ENCODE measurements around the gene KCND2. TPM values are rescaled to one million over a fixed set of nuclear protein-coding genes. Genes with fewer than 3 reads are reported as not detected.

Gene KCND2
- total and polyA plus RNA-seq, 3 donors from 2014 or later = 3.8 to 6.1 (median 5.1) TPM

DNA sequence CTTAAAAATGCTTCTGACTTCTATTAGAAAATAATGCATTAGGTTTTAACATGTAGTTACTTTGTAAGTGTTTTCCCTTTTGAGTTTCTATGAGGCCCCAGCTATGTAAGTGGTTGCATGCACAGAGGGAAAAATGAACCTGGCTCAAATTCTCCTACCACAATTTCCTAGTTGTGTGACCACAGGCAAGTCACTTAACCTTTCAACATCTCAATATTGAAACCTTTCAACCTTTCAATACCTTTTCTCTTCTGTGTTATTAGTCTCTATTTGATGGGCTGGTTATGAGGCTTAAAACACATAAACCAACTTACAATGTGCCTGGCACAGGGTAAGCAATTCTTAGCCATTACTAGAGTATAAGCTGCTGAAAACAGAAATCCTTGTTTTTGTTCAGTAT, 203.0 kb downstream of the KCND2 start:
- H3K9me3 ChIP-seq = no peaks in the 10 kb centered on the region
- H3K36me3 ChIP-seq (ENCODE audit: low read depth, missing control alignments) = no peaks in the 10 kb centered on the region
- H3K4me3 ChIP-seq = no peak overlapping the region
- TF ChIP-seq CTCF (IDR thresholded peaks at IDR 0.05) = no peak
- no peak for TF ChIP-seq POLR2A (IDR thresholded peaks at IDR 0.05)
- intact Hi-C loops (cut with DNase I; ENCODE audit: low total_unique reads) = no loop called here
- no peaks in the 10 kb centered on the region for H3K4me1 ChIP-seq
- no peak overlapping the region for H3K27ac ChIP-seq
- no peak for DNase-seq
- no peaks in the 10 kb centered on the region for H3K27me3 ChIP-seq

DNA sequence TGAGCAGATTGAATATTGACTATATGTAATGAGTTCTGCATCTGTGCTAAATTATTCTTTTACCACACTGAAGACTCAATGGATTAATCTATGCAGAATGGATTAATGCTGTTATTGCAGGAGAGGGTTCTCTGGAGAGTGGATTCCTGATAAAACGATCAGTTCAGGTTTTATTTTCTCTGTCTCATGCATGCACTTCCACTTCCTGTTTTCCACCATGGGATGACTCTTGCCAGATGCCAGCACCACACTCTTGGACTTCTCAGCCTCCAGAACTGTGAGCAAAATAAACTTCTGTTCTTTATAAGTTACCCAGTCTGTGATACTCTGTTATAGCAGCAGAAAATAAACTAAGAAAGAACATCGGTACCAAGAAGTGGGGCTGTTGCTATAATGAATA, 207.5 kb downstream of the KCND2 start:
- H3K36me3 ChIP-seq (ENCODE audit: low read depth, missing control alignments) = no peaks in the 10 kb centered on the region
- TF ChIP-seq POLR2A (IDR thresholded peaks at IDR 0.05) (no peak), CTCF (IDR thresholded peaks at IDR 0.05) (no peak)
- DNase-seq = no peak
- H3K27ac ChIP-seq = no peak overlapping the region
- H3K4me3 ChIP-seq = no peak overlapping the region
- no peaks in the 10 kb centered on the region for H3K27me3 ChIP-seq
- intact Hi-C loops (cut with DNase I; ENCODE audit: low total_unique reads) = no loop called here
- no peaks in the 10 kb centered on the region for H3K9me3 ChIP-seq
- 78 to 96% methylated on average over 2 of the region's 2 CpGs for WGBS, 2 donors
- no peaks in the 10 kb centered on the region for H3K4me1 ChIP-seq

DNA sequence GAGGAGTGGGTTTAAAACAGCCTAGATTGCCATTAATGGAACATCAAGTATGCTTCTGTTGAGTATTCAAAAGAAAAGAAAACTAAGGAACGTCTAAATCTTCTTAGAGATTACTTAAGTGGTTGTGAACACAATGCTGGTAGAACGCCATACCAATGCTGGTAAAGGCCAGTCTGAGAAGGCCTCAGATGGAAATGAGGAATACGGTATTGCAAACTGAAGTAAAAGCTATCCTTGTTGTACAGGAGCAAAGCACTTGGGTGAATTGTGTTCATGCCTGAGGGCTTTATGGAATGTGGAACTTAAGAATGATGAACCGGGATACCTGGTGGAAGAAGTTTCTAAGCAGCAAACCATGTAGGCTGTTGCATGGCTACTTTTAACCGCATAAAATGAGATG, 208.0 kb downstream of the KCND2 start:
- DNase-seq = no peak
- Histone ChIP-seq H3K9me3 (no peaks in the 10 kb centered on the region), H3K27ac (no peak overlapping the region), H3K27me3 (no peaks in the 10 kb centered on the region), H3K36me3 (ENCODE audit: low read depth, missing control alignments) (no peaks in the 10 kb centered on the region), H3K4me1 (no peaks in the 10 kb centered on the region), H3K4me3 (no peak overlapping the region)
- intact Hi-C loops (cut with DNase I; ENCODE audit: low total_unique reads) = no loop called here
- 91 to 96% methylated on average over 5 of the region's 5 CpGs for WGBS, 2 donors
- TF ChIP-seq POLR2A (IDR thresholded peaks at IDR 0.05) (no peak), CTCF (IDR thresholded peaks at IDR 0.05) (no peak)

- TF ChIP-seq POLR2A (IDR thresholded peaks at IDR 0.05) (no peak), CTCF (IDR thresholded peaks at IDR 0.05) (no peak)
- H3K4me1 ChIP-seq = no peaks in the 10 kb centered on the region
- H3K27ac ChIP-seq = no peak overlapping the region
- DNase-seq = no peak
- H3K36me3 ChIP-seq (ENCODE audit: low read depth, missing control alignments) = no peaks in the 10 kb centered on the region
- no peaks in the 10 kb centered on the region for H3K27me3 ChIP-seq
- no peaks in the 10 kb centered on the region for H3K9me3 ChIP-seq
- no peak overlapping the region for H3K4me3 ChIP-seq
- WGBS, 2 donors = 90 to 95% methylated on average over 1 of the region's 1 CpG
- intact Hi-C loops (cut with DNase I; ENCODE audit: low total_unique reads) = no loop called here
Observed at GRCh38 chr7:120486164-120486563, 213.2 kb downstream of the KCND2 start.

GRCh38 chr7:120502132-120502531, 229.2 kb downstream of the KCND2 start:
- no peak overlapping the region for H3K4me3 ChIP-seq
- no peaks in the 10 kb centered on the region for H3K9me3 ChIP-seq
- no peaks in the 10 kb centered on the region for H3K4me1 ChIP-seq
- no peaks in the 10 kb centered on the region for H3K36me3 ChIP-seq (ENCODE audit: low read depth, missing control alignments)
- 60 to 67% methylated on average over 1 of the region's 1 CpG for WGBS, 2 donors
- no peak for TF ChIP-seq POLR2A (IDR thresholded peaks at IDR 0.05)
- no peak for TF ChIP-seq CTCF (IDR thresholded peaks at IDR 0.05)
- intact Hi-C loops (cut with DNase I; ENCODE audit: low total_unique reads) = no loop called here
- no peaks in the 10 kb centered on the region for H3K27me3 ChIP-seq
- DNase-seq = no peak
- H3K27ac ChIP-seq = no peak overlapping the region

Data from testis (tissue), 3 donors.